Rectal smooth muscle tissue (tissue), 1 donor: ENCODE measurements around the gene BEST3.
"Not testable (repeated sequence)": the region's sequence is repeated elsewhere in the genome, so short reads cannot be mapped to it uniquely, and the experiment has no call there.

Source experiments
- H3K27ac ChIP-seq: one replicate; pipeline ENCODE4 v1.7.0; 2013; ENCODE audit warnings: low read depth, low read length, inconsistent platforms
- H3K27me3 ChIP-seq: one replicate; pipeline ENCODE4 v1.7.0; 2013; ENCODE audit warnings: low read length; ENCODE audit not compliant: control insufficient read depth, insufficient read depth
- H3K36me3 ChIP-seq: one replicate; pipeline ENCODE4 v1.7.0; 2013; ENCODE audit warnings: low read length; ENCODE audit not compliant: control insufficient read depth, insufficient read depth
- H3K4me1 ChIP-seq: one replicate; pipeline ENCODE4 v1.7.0; 2013; ENCODE audit warnings: low read length; ENCODE audit not compliant: control insufficient read depth, insufficient read depth
- H3K4me3 ChIP-seq: one replicate; pipeline ENCODE4 v1.7.0; 2013; ENCODE audit warnings: low read length
- H3K9ac ChIP-seq: one replicate; pipeline ENCODE4 v1.7.0; 2013; ENCODE audit warnings: low read length

The BEST3 gene

DNA sequence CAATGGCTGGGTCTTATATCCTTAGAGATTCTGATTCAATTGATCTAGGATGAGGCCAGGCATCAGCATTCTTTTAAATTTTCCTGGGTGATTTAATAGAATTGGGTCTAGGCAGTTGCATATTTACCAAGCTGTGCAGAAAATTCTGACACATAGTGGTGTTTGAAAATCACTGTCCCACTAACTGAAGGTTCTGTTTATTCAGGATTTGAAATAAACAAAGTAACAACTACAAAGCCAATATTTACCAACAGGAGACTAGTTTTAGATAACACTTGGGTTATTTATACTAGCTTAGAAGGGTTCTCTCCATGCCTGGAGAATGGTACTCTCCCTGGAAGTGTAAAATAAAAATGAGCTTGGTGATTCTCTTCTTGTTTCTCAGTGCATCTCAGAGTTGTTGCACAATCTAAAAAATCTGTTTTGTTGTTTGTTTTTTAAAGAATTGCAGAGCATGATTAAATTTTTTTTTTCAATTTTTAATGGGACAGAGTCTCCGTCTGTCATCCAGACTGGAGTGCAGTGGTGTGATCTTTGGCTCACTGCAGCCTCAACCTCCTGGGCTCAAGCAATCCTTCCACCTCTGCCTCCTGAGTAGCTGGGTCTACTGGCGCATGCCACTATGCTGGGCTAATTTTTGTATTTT, 16.9 kb downstream of the BEST3 start:
- Histone ChIP-seq H3K27me3 (no peaks in the 10 kb centered on the region), H3K4me3 (no peak overlapping the region), H3K36me3 (no peaks in the 10 kb centered on the region), H3K9ac (no peak overlapping the region), H3K27ac (no peak overlapping the region), H3K4me1 (no peaks in the 10 kb centered on the region)

DNA sequence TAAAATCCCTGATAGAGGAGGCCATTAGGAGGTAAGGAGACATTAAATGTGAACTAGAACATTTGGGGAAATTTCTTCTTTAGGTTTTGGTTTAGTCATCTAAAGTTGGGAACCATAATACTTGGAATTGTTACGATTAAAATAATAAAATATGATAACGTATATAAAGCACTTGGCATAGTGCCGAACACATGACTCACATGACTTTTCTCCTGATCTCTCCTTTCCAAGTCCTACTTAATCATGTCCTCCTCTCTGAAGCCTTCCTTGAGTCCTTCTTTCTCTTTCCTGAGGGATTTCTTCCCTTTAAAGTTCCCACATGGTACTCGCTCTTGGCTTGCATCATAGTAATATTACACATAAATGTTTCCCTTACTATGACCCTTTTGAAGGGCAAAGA, 20.0 kb downstream of the BEST3 start:
- H3K4me1 ChIP-seq = no peaks in the 10 kb centered on the region
- no peaks in the 10 kb centered on the region for H3K27me3 ChIP-seq
- no peak overlapping the region for H3K9ac ChIP-seq

DNA sequence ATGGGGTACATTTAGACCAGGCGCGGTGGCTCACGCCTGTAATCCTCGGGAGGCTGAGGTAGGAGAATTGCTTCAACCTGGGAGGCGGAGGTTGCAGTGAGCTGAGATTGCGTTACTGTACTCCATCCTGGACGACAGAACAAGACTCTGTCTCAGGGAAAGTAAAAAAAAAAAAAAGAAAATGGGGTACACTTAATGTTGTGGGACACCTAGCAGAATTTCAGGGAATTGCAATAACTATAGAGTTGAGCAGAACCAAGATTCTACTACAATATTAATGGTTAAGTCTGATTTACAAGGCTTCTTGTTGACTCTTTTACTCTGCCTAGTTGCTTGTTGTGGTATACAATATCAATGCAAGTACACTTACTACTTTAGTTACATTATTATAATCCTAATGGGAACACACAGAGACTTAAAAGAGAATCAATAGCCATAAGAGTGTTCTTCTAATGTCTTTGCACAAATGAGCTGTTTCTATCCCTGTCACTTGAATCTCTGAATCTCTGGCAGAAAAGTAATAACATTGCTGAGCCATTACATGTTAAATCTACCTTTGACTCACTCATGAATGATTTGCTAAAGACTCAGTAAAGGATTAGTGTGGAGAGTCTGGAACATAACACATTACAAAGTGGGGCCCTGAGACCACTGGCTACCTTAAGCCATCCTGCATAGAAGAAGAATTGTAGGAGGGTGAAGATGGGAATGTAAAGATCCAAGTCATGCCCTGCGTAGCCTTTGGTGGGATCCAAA, 22.7 kb downstream of the BEST3 start:
- Histone ChIP-seq H3K36me3 (no peaks in the 10 kb centered on the region), H3K4me3 (no peak overlapping the region)

More for the DNA sequence above, 20.0 kb downstream of the BEST3 start:
- no peak overlapping the region for H3K27ac ChIP-seq
- no peaks in the 10 kb centered on the region for H3K36me3 ChIP-seq
- no peak overlapping the region for H3K4me3 ChIP-seq

DNA sequence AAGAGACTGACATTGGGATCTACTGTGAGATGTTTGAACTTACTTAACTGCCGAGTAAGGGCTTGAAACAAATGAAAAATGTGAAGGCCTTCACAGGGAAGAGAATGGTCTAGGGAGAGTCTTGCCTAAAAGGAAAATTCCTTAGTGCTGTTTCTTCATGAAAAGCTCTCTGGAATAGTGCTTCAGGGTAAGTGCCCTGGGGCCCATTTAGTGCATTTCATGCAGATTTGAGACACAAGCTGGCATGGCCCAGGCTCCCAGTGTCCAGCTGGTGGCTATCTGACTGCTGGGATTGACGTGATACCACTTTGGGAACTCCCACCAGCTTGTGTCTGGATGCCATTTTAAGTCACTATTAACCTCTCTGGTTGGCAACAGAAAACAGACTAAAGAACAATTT, 26.9 kb downstream of the BEST3 start:
- H3K27ac ChIP-seq = no peak overlapping the region
- no peak overlapping the region for H3K4me3 ChIP-seq
- H3K36me3 ChIP-seq = no peaks in the 10 kb centered on the region
- no peaks in the 10 kb centered on the region for H3K4me1 ChIP-seq
- no peak overlapping the region for H3K9ac ChIP-seq
- no peaks in the 10 kb centered on the region for H3K27me3 ChIP-seq

More for the DNA sequence above, 22.7 kb downstream of the BEST3 start:
- Histone ChIP-seq H3K4me1 (no peaks in the 10 kb centered on the region), H3K9ac (no peak overlapping the region), H3K27ac (no peak overlapping the region), H3K27me3 (no peaks in the 10 kb centered on the region)

GRCh38 chr12:69671597-69671996, 27.5 kb downstream of the BEST3 start:
- Histone ChIP-seq H3K27ac (no peak overlapping the region), H3K4me3 (no peak overlapping the region), H3K9ac (no peak overlapping the region), H3K36me3 (no peaks in the 10 kb centered on the region), H3K4me1 (no peaks in the 10 kb centered on the region), H3K27me3 (no peaks in the 10 kb centered on the region)

GRCh38 chr12:69666798-69667197, 32.3 kb downstream of the BEST3 start:
- H3K4me1 ChIP-seq = no peaks in the 10 kb centered on the region
- no peaks in the 10 kb centered on the region for H3K27me3 ChIP-seq
- H3K36me3 ChIP-seq = no peaks in the 10 kb centered on the region
- H3K9ac ChIP-seq = no peak overlapping the region
- no peak overlapping the region for H3K4me3 ChIP-seq
- no peak overlapping the region for H3K27ac ChIP-seq

- not testable (repeated sequence) for H3K36me3 ChIP-seq, H3K4me1 ChIP-seq, H3K27ac ChIP-seq, H3K4me3 ChIP-seq, H3K27me3 ChIP-seq, H3K9ac ChIP-seq
These were observed 34.1 kb downstream of the BEST3 start for GRCh38 chr12:69664930-69665377.

GRCh38 chr12:69663726-69664125, 35.4 kb downstream of the BEST3 start:
- Histone ChIP-seq H3K27ac (no peak overlapping the region), H3K9ac (no peak overlapping the region), H3K36me3 (no peaks in the 10 kb centered on the region), H3K4me1 (no peaks in the 10 kb centered on the region), H3K27me3 (no peaks in the 10 kb centered on the region), H3K4me3 (no peak overlapping the region)

DNA sequence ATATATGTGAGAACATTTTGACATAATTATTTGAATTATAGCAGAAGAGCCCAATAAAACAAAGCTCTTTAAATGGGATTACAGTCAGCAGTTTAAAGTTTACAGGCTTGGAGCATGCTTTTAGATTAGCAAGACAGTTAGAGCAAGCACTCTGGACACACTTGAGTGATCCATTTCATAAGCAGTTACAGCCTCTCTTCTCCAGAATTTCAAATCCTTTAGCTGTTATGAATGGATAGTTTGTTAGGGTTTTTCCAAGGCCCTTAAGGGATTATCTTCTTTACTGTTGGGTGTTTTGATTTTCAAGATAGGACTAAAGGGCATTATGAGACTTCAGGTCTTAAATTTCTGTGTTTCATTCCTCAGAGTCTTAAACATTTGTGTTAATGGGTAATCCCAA, 36.3 kb downstream of the BEST3 start:
- no peaks in the 10 kb centered on the region for H3K36me3 ChIP-seq
- H3K27ac ChIP-seq = no peak overlapping the region
- H3K4me1 ChIP-seq = no peaks in the 10 kb centered on the region
- no peak overlapping the region for H3K9ac ChIP-seq
- H3K27me3 ChIP-seq = no peaks in the 10 kb centered on the region
- no peak overlapping the region for H3K4me3 ChIP-seq

GRCh38 chr12:69661386-69661785, 37.7 kb downstream of the BEST3 start:
- Histone ChIP-seq H3K36me3 (no peaks in the 10 kb centered on the region), H3K4me1 (no peaks in the 10 kb centered on the region), H3K27me3 (no peaks in the 10 kb centered on the region), H3K27ac (no peak overlapping the region), H3K4me3 (no peak overlapping the region), H3K9ac (no peak overlapping the region)

DNA sequence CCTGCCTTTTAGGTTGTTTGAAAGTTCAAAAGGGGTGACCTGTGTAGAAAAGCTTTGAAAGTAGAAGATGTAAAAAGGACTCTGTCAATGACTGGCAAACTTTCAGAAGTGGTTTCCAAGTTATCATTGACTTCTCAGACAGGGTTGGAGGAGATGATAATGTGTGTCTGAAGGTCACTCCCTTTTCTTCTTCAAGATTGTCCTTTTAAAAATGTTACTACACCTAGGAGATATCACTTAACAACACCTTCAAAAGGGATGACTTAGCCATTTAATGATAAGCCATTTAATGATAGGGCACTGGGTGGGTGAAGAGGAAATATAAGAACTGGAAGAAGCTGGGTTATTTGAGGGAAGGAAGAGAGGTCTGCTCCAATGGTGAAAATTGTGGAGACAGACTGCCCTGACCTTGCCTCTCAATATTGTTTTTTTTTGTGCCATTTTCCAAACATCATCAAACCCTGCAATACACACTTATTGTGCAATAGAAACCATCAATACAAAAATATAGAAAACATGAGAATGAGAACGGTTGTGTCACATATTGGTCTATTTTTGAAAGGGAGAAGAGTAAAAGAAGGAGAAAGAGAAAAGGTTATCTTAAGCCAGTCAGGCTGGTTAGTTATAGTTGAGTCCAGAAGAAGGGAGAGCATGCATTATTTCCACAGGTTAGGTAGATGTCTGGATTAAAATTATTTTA, 38.8 kb downstream of the BEST3 start:
- Histone ChIP-seq H3K27ac (no peak overlapping the region), H3K4me3 (no peak overlapping the region), H3K27me3 (no peaks in the 10 kb centered on the region), H3K36me3 (no peaks in the 10 kb centered on the region), H3K9ac (no peak overlapping the region), H3K4me1 (peaks cover 4% of the 10 kb centered on the region)

DNA sequence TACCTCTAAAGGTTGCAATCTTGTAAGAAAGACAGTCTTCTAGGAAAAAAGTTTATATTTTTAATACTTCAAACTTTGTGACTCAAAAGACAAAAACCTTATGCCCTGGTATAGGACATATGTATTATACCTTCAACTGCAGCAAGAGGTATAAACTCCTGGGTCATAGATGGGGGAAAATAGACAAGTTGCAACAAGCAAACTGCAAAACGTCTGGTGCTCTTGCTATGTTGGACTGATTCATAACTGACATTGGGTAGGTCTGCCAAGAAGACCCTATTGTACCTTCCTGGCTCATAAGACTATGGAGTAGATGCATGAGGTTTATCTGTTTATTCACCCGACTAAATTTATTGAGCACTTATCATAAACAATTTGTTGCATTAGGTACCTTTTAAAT, 40.9 kb downstream of the BEST3 start:
- no peak overlapping the region for H3K9ac ChIP-seq
- H3K4me3 ChIP-seq = no peak overlapping the region
- H3K36me3 ChIP-seq = no peaks in the 10 kb centered on the region
- no peaks in the 10 kb centered on the region for H3K27me3 ChIP-seq
- H3K27ac ChIP-seq = no peak overlapping the region
- H3K4me1 ChIP-seq = peaks cover 4% of the 10 kb centered on the region
